ENCODE results near the gene ADGRG3. TPM values are rescaled to one million over a fixed set of nuclear protein-coding genes. Genes with fewer than 3 reads are reported as not detected.

ADGRG3 gene
- total and polyA plus RNA-seq, 2 of the 8 experiments (the other 6 are each of a cell fraction or from before 2014, with no cell fraction given), result 0.28 to 0.98 TPM

DNA sequence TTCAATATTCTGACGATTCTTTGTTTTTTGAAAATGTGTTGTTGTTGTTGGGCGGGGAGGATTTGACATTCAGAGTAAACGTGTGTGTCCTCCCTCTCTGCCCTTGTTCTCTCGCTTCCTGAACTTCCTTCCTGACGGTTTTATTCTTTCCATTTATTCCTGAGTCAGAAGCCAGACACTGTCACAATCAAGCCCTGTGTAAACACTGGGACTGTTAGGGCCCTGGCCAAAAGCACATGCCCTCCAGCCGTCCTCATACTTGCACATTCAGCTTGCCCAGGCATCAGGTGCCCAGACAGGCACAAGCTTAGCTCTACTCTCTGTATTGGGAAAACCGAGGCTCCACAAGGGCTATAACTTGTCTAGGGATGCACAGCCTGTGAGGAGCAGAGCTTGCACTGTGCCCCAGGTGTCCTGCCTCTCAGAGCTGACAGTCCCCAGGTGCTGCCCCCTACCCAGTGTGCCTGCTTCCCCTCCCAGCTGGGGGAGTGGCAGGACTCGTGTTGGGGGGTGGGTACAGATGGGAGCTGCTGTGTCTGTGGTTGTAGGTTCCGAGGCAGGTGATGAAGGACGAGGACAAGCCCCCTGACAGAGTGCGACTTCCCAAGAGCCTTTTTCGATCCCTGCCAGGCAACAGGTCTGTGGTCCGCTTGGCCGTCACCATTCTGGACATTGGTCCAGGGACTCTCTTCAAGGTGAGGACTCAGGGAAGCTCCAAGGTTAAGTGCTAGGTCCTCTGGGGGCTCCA is 9.7 kb downstream of the ADGRG3 start:
- no peaks in the 10 kb centered on the region for H3K36me3 ChIP-seq (ENCODE audit: control insufficient read depth in 2 of 4, insufficient read depth in 4 of 4, low read length in 3 of 4)
- H2AK5ac ChIP-seq (ENCODE audit: low read depth, low read length), result no peak overlapping the region
- no peak overlapping the region for H3K4me3 ChIP-seq (ENCODE audit: extremely low read depth in 1 of 4, insufficient read depth in 2 of 4, low read depth in 3 of 4, low read length in 4 of 4)
- H2BK120ac ChIP-seq (replicated peaks; ENCODE audit: low read depth, low read length), result no peak overlapping the region
- no peak overlapping the region for H3K18ac ChIP-seq (ENCODE audit: extremely low read depth, low read length)
- no peak overlapping the region for H4K91ac ChIP-seq (replicated peaks; ENCODE audit: insufficient read length, low read length)
- H3K4ac ChIP-seq (replicated peaks; ENCODE audit: insufficient read length, low read depth, low read length), result no peak overlapping the region
- H3K79me2 ChIP-seq (ENCODE audit: control insufficient read depth in 1 of 2, insufficient read depth in 2 of 2, low read length in 2 of 2), result no peaks in the 10 kb centered on the region
- no peak overlapping the region for H4K5ac ChIP-seq (ENCODE audit: insufficient read length, low read depth, low read length)
- CTCF ChIA-PET (ENCODE audit: partially characterized antibody), result interaction anchor here (0.8 to 3.6 kb wide), 9 partner anchors 10 to 101 kb away, joined by 3 to 26 read pairs (median 4); partner anchors contain the start of gene ADGRG3
- no peak overlapping the region for H2BK12ac ChIP-seq (ENCODE audit: low read depth, low read length)
- H2AFZ ChIP-seq (ENCODE audit: low read length), result no peak overlapping the region; the same call in 1 of the 2 replicates
- H4K20me1 ChIP-seq (replicated peaks in 1 of 2; ENCODE audit: control insufficient read depth in 1 of 2, insufficient read depth in 2 of 2, low read length in 2 of 2), result no peaks in the 10 kb centered on the region
- H3K23ac ChIP-seq (ENCODE audit: insufficient read length), result no peak overlapping the region
- H3K23me2 ChIP-seq (ENCODE audit: low read depth, low read length), result no peaks in the 10 kb centered on the region
- H3K4me2 ChIP-seq (ENCODE audit: insufficient read depth in 1 of 2, low read depth in 2 of 2, low read length in 2 of 2), result no peak overlapping the region
- no peak for FAIRE-seq
- no peaks in the 10 kb centered on the region for H3K9me3 ChIP-seq (ENCODE audit: insufficient read depth in 2 of 2, low read depth in 1 of 2, low read length in 1 of 2)
- peaks cover 3 to 16% (median 11%) of the 10 kb centered on the region in 4 experiments for H3K4me1 ChIP-seq (replicated peaks in 1 of 4; ENCODE audit: control insufficient read depth in 3 of 4, insufficient read depth in 4 of 4, low read length in 3 of 4)
- H3K79me1 ChIP-seq (ENCODE audit: low read depth, low read length), result no peaks in the 10 kb centered on the region
- H3K14ac ChIP-seq (ENCODE audit: insufficient read length), result no peak overlapping the region
- H2BK5ac ChIP-seq (ENCODE audit: low read depth, low read length), result peak overlapping the region; percentile 22; the same call in 1 of the 2 replicates
- DNase-seq (ENCODE audit: low read depth in 1 of 2, low spot score in 2 of 2), result no peak
- no peak overlapping the region for H3K27ac ChIP-seq (ENCODE audit: low read depth, low read length)
- H3K56ac ChIP-seq (replicated peaks; ENCODE audit: insufficient read length, low read depth, low read length), result no peak overlapping the region
- no peak for TF ChIP-seq EZH2 (IDR thresholded peaks at IDR 0.05; ENCODE audit: low read depth, low read length, severe bottlenecking)
- no peak for TF ChIP-seq JUND (IDR thresholded peaks at IDR 0.05; ENCODE audit: low read length)
- no peak for TF ChIP-seq RFX5 (IDR thresholded peaks at IDR 0.05; ENCODE audit: borderline replicate concordance, low read depth, low read length)
- no peak for TF ChIP-seq BCL11A (IDR thresholded peaks at IDR 0.05; ENCODE audit: low read depth in 2 of 2, low read length in 2 of 2)
- H2BK20ac ChIP-seq (ENCODE audit: low read length), result no peak overlapping the region
- H3K27me3 ChIP-seq (replicated peaks in 1 of 4; ENCODE audit: control insufficient read depth in 3 of 4, extremely low read depth in 1 of 4, insufficient read depth in 3 of 4, low read length in 3 of 4), result no peaks in the 10 kb centered on the region; a peak in 1 of 7 replicates
- no peak overlapping the region for H2BK15ac ChIP-seq (ENCODE audit: low read length)
- 79% methylated on average over 14 of the region's 14 CpGs; no CpG with 5 or more reads in 1 of the 2 experiments for WGBS, 2 experiments (ENCODE audit: extremely low coverage in 1 of 2, insufficient coverage in 1 of 2, insufficient read length in 1 of 2, insufficient replicate concordance in 2 of 2, low coverage in 1 of 2, low lambda C conversion rate in 2 of 2, missing lambda C conversion rate in 1 of 2)
- no peak overlapping the region for H4K8ac ChIP-seq (ENCODE audit: extremely low read depth, insufficient read depth, low read length)
- H3K9ac ChIP-seq (replicated peaks in 1 of 4; ENCODE audit: extremely low read depth in 1 of 4, low read depth in 3 of 4, low read length in 3 of 4), result no peak overlapping the region
- POLR2A ChIA-PET (ENCODE audit: partially characterized antibody), result interaction anchor here (1.4 to 1.7 kb wide), 3 partner anchors 10 to 57 kb away, joined by 3 to 4 read pairs (median 4); partner anchors contain the start of gene KATNB1
